Activated T-helper 1 cell treated with anti-CD3 and anti-CD28 coated beads, Interleukin-2, amount 50 U/mL, for 16 hours (primary cell): Measurements from ENCODE around the gene PIK3R3.
"Not testable (repeated sequence)": the region's sequence is repeated elsewhere in the genome, so short reads cannot be mapped to it uniquely, and the experiment has no call there.

Experiments
- DNase-seq, 2 donors: peaks; one replicate each; pipeline ENCODE4 v3.0.0-alpha.2; 2020; ENCODE audit warnings: low read depth in 1 of 2, low spot score in 1 of 2

The PIK3R3 gene

DNA sequence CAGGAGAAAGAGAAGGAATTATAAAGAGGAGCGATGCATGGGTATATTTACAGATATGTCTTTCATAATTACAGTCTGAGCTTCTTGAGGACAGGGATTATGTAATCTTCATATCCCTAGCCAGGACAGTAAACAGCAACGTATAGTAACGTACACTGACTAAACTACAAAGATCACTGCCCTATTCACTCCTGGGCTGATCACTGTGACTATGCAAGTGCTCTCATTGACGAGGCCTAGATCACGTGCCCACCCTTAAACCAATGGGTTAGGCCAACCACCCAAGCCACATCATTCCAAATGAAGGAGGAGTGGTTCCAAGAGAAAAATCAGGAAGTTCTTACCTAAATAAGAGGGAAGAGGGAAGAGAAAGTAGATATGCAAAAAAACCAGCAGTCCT is 18.5 kb downstream of the PIK3R3 start:
- no peak for DNase-seq

DNA sequence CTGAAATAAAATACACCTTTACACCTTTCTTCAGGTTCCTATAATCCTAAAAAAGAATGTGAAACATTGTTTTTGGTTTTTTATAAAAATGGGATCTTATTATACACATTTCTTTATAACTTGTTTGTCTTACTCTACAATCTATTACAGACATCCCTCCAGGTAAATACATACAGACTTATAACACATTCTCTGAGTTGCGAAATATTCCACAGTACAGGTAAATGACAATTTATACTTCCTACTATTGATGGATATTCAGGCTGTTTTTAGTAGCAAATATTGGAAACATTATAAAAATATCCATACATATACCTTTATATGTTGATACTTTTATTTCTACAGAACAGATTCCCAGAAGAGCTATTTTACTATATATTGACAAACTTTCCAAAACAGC is 20.3 kb downstream of the PIK3R3 start:
- no peak for DNase-seq

DNA sequence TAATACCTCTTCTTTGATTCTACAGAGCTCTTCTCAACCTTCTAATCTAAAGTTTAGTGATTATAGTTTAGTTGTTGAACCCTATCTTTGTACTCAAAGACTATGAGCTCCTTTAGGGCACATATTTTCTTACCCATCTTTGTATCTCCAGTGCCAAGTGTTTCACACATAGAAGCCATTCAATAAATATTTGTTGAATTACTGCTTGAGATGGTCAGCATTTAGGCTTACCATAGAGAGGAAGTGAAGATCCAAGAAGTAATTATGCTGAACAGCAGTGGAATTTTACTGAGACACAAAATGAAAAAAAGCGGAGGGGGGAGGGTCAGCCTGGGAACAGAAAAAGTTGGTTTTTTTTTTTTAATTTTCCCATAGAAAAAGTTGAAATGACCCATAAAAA is 21.9 kb downstream of the PIK3R3 start:
- no peak for DNase-seq

DNA sequence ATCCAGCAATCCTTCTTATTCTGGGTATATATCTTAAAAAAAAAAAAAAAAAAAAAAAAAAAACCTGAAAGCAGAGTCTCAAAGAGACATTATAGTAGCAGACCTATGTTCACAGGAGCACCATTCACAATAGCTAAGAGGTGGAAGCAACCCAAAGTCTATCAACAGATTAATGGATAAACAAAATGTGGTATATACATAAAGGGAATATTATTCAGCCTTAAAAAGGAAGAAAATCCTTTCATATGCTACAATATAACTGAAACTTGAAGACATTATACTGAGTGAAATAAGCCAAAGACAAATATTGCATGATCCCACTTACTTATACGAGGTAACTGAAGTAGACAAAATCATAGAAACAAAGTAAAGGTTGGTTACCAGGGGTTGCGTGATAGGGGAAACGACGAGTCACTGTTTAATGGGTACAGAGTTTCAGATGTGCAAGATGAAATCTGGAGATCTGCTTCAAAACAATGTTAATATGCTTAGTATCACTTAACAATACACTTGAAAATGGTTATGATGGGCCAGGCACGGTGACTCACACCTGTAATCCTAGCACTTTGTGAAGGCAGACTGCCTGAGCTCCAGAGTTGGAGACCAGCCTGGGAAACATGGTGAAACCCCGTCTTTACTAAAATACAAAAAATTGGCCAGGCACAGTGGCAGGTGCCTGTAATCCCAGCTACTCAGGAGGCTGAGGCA is 29.5 kb downstream of the PIK3R3 start:
- DNase-seq: no peak

DNA sequence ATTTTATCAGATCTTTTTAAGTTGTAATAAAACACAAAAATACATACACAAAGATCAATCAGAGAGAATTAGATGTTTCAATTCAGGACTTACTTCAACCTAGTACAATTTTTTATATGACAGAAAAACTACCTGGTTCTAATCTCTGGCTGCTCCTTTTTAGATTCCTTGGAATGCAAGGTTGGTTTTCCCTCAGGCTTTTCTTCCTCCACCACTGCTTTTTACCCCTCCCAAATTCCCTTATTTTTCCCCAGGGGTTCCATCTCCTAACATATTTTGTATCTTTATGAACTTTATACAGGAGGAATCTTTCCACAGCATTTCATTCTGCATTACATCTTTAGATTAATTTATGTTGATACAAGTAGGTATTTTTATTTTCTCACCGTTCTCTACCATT is 33.2 kb downstream of the PIK3R3 start:
- DNase-seq: no peak

DNA sequence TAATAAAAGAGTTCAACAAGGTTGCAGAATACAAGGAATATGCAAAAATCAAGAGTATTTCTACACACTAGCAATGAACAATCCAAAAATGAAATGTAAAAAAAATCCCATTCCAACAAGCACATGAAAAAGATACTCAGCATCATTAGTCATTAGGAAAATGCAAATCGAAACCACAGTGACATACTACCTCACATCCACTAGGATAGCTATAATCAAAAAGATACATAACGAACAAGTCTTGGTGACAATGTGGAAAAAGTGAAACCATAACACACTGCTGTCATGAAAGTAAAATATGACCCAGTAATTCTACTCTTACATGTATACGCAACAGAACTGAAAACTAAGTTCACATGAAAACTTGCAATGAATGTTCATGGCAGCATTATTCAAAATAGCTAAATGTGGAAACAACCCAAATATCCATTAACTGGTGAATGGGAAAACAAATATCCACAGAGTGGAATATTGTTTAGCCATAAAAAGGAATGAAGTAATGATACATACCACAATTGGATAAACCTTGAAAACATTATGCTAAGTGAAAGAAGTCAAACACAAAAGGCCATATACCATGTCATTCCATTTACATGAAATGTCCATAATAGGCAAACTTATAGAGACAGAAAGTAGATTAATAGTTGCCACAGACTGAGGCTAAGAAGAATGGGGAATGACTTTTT is 34.3 kb downstream of the PIK3R3 start:
- DNase-seq: no peak

DNA sequence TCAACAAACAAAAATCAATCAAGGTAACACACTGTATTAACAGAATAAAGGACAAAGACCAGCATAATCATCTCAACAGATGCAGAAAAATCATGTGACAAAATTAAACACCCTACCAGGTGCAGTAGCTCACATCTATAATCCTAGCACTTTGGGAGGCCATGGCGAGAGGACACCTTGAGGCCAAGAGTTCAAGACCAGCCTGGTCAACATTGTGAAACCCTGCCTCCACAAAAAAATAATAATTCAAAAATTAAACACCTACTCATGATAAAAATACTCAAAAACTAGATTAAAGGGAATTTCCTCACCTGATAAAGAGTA is 35.3 kb downstream of the PIK3R3 start:
- no peak for DNase-seq

DNA sequence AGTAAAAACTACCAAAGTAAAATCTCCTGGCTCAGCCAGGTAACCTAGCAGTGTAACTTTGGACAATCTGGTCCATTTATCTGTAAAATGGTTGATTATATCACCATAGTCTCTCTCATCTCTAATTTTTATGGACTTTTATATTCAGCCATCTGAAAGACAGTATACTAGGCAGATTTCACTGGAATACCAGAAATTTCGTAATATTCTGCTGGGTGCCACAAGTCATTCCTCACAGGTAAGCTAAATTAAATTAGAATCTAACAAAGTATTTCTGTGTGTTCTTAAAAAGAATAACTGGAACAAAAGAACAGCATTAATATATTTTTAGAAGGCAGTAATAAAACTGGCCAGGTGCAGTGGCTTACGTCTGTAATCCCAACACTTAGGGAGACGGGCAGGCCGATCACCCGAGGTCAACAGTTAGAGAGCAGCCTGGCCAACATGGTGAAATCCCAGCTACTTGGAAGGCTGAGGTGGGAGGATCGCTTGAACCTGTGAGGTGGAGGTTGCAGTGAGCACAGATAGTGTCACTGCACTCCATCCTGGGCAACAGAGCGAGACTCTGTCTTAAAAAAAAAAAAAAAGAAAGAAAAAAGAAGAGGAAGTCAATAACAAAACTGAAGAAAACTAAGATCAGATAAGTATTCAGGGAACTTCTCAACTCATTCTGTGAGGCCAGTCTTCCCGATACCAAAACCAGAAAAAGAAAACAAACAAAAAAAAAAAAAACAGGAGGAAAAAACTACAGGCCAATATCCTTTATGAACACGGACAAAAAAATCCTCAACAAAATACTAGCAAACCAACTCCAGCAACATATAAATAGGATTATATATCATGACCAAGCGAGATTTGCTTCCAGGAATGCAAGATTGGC is 35.9 kb downstream of the PIK3R3 start:
- no peak for DNase-seq

DNA sequence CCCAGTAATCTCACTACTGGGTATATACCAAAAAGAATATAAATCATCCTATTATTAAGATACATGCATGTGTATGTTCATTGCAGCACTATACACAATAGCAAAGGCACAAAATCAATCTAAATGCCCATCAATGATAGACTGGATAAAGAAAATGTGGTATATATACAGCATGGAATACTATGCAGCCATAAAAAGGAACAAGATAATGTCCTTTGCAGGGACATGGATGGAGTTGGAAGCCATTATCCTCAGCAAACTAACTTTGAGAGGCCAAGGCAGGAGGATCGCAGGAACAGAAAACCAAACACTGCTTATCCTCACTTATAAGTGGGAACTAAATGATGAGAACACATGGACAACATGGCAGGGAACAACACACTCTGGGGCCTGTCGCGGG is 37.3 kb downstream of the PIK3R3 start:
- DNase-seq: not testable (repeated sequence)

DNA sequence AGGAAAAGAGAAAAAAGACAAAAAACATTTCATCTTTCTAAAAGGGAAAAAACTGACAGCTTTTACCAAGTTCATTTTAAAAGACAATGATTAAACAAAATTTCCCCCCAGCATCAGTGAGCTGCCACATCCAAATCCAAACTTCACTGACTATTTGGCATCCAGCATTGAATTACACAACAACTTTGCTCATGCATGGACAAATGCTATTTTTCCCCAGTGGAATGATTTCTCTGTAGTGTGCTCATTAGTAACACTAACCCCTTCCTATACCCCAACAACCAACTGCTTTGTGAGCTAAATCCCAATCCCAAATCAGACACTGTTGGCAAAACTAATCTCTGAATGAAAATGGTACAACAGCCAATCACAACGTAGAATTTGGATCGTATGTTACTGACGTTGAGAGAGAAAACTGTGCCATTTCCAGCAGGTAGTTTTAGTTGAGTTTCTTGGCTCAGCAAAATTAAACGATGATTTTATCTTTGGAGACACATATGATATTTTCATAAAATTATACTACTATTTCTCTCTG is 37.9 kb downstream of the PIK3R3 start:
- no peak for DNase-seq

DNA sequence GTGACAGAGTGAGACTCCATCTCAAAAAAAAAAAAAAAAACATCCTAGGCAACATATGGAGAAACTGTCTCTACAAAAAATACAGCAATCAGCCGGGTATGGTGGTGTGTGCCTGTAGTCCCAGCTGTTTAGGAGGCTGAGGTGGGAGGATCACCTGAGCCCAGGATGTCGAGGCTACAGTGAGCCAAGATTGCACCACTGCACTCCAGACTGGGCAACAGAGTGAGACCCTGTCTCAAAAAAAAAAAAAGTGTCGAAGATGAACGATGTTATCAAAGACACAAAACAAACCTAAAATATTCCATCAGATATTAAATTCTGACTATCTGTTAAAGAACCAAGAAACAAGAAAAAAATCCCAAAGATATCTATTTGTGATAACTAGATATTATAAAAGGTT is 38.6 kb downstream of the PIK3R3 start:
- not testable (repeated sequence) for DNase-seq

DNA sequence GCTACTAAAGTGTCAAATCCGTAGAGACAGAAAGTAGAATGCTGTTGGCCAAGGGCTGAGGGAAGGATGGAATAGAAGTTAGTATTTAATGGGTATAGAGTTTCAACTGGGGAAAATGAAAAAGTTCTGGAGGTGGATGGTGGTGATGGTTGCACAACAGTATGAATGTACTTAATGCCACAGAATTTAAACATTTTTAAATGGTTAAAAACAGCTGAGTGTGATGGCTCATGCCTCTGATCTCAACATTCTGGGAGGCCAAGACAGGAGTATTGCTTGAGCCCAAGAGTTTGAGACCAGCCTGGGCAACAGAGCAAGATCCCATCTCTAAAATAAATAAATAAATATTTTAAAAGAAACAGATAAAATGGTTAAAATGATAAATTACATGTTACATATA is 44.5 kb downstream of the PIK3R3 start:
- no peak for DNase-seq

DNA sequence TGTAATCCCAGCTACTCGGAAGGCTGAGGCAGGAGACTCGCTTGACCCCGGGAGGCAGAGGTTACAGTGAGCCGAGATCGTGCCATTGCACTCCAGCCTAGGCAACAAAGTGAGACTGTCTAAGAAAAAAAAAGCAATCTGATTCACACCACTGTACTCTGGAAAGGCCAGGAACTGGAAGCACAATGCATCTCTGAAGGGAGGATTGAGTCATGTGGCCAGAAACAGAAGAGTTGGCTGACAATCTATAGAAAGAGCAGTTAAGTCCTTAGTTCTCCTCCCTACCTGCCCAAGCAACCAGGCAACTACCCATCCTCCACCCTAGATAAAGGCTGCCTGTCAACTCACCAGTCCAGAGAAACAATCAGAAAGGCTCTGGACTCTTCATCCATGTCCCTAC is 45.9 kb downstream of the PIK3R3 start:
- DNase-seq: no peak

DNA sequence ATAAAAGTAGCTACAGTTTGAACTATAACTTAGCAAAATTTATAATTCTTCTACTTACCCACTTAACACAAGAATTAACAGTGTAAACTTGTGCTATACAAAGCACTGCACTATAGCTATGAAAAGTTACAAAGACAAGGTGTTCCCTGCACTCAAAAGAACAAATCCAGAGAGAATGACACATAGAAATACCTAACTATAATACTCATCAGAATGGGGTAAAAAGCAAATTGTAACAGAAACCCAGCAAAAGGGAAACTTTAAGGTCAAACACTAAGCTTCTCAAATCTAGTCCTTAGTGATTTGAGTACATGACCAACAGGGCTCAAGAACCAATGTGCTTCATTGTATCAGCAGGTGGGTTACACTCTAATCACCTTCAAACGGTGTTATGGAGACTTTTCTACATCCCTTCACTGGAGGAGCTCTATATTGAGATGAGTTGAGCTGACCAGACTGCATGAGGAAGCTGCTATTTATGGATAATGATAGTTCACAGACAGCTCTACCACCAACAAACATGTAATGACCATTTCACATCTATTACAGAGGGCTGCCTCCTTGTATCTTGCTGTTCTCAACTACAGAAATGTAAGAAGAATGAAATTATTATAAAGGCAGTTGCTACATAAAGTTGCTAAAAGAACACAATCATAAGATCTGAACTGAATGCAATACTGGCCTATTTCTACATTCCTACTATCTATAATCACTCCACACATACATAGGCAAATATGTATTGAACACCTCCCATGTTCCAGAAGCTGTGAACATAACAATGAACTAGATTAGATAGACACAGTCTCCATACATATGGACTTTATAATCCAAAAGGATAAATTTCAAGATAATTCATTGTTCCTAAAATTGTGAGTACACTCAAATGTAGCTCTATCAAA is 47.6 kb downstream of the PIK3R3 start:
- DNase-seq: no peak

DNA sequence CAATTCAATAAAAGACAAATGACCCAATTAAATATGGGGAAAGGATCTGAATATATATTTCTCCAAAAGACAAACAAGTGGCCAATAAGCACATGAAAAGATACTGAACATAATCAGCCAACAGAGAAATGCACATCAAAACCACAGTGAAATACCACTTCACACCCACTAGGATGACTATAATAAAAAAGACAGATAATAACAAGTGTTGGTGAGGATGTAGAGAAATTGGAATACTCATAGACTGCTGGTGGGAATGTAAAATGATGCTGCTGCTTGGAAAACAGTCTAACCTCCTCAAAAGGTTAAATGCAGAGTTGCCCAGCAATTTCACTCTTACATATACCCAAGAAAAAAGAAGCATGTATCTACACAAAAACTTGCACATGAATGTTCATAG is 48.9 kb downstream of the PIK3R3 start:
- DNase-seq: no peak

DNA sequence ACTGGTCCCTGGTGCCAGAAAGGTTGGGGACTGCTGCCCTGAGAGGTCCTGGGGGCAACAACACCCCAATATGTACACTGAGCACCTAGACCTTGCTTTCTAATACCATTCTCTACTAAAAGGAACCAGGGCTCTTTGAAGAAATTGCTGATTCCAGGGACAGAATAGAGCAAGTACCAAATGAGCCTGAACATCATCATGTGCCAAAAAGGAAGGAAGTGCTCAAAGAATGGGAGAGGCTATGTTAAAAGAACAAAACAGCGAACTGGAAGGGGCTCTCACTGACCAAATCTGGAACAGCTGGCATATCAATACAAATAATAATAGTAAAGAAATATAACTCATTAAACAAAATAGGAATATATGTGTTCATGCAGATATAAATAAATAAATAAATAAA is 50.8 kb downstream of the PIK3R3 start:
- no peak for DNase-seq

DNA sequence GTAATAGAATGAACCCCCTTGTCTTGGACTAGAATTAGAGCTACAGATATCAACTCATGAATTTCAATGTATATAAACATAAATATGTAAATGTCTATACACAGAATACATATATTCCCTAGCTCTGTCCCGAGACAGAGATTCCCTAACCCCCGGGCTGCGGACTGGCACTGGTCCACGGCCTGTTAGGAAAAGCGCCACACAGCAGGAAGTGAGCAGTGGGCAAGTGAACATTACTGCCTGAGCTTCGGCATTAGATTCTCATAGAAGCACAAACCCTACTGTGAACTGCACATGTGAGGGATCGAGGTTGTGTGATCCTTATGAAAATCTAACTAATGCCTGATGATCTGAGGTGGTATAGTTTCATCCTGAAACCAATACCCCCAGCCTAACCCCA is 51.2 kb downstream of the PIK3R3 start:
- no peak for DNase-seq

DNA sequence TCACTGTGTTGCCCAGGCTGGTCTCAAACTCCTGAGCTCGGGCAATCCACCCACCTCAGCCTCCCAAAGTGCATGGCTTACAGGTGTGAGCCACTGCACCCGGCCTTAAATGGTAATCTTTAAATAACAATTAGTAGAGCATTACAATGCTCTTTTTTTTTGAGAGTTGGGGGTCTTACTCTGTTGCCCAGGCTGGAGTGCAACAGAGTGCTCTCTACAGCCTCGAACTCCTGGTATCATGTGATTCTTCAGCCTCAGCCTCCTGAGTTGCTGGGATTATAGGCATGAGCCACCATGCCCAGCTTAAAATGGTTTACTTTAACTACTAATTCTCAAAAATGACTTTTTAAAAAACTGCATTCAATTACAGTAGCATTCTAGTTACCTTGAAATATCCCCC is 52.2 kb downstream of the PIK3R3 start:
- no peak for DNase-seq

DNA sequence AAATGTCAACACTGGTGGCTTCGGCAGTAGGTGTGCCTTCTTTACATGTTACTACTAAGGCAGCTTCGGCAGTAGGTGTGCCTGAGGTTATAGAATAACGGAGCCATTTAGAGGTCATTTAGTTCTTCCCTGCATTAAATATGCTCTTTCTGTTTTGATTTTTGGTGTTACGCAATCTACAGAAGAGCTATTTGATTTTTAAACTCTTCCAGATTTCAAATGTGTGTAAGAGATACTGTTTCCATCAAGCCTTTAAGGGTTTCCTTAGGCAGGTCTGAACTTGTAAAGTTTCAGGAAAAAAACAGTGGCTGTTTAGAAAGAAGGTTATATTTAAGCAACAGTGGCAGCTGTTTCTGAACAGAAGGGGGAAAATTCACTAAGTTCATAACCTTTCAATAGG is 54.8 kb downstream of the PIK3R3 start:
- no peak for DNase-seq

DNA sequence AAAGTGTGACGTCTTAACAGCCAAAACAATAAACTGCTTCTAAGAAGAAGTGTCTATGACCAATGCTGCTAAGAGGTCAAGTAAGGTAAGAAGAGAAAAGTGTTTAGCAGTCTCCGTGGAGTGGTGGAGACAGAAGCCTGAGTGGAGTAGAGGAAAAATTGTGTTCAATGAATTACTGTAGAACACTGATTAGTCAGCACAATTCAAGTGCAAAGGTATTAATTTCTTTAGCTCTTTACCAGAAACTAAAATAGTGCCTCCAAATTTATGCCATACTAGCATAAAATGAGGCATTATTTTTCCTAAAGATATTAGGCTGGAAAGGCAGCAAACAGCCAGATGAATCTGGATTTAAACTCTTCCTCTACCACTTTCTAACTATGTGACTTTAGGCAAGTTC is 56.1 kb downstream of the PIK3R3 start:
- no peak for DNase-seq

DNA sequence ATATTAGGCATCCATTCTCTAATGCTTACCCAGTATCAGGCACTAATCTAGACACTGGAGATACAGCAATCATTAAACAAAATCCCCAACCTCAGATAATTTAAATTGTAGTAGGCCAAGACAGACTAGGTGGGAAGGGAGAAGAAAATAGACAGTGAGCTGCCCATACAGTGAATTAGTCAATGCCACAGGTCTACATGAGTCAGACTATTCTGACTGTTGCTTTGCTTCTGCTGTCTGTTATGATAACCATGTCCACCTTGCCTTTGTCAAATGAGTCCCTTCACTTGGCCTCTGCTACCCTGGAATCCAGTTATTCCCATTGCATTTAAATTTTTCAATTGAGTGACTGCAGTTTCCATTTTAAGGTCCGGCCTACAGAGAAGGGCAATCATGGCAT is 59.5 kb downstream of the PIK3R3 start:
- DNase-seq: no peak
